ENCODE results near the gene ZBTB20. TPM values are rescaled to one million over a fixed set of nuclear protein-coding genes. Genes with fewer than 3 reads are reported as not detected.
"Not testable (repeated sequence)": the region's sequence is repeated elsewhere in the genome, so short reads cannot be mapped to it uniquely, and the experiment has no call there.

ZBTB20 gene
- total RNA-seq, 2 donors from 2014 or later: 5.7 to 17.7 TPM

GRCh38 chr3:114680299-114680698 is 466.8 kb downstream of the ZBTB20 start:
- H3K4me3 Mint-ChIP-seq: no peak overlapping the region

GRCh38 chr3:114679773-114680172 is 467.3 kb downstream of the ZBTB20 start:
- H3K27ac Mint-ChIP-seq; H3K9me3 Mint-ChIP-seq; H3K27me3 Mint-ChIP-seq; H3K36me3 Mint-ChIP-seq (ENCODE audit: low read depth); ATAC-seq (replicated peaks); H3K4me1 Mint-ChIP-seq; H3K4me3 Mint-ChIP-seq: not testable (repeated sequence)

More at GRCh38 chr3:114680299-114680698, 466.8 kb downstream of the ZBTB20 start:
- Mint-ChIP-seq H3K36me3 (ENCODE audit: low read depth) (no peaks in the 10 kb centered on the region), H3K27ac (no peak overlapping the region), H3K4me1 (no peaks in the 10 kb centered on the region), H3K27me3 (no peaks in the 10 kb centered on the region), H3K9me3 (no peaks in the 10 kb centered on the region)
- ATAC-seq (replicated peaks): no peak

- H3K27ac Mint-ChIP-seq: no peak overlapping the region
- no peaks in the 10 kb centered on the region for H3K36me3 Mint-ChIP-seq (ENCODE audit: low read depth)
- no peaks in the 10 kb centered on the region for H3K9me3 Mint-ChIP-seq
- H3K4me3 Mint-ChIP-seq: no peak overlapping the region
- no peak for ATAC-seq (replicated peaks)
- H3K4me1 Mint-ChIP-seq: no peaks in the 10 kb centered on the region
- H3K27me3 Mint-ChIP-seq: no peaks in the 10 kb centered on the region
Observed at GRCh38 chr3:114675104-114675503, 472.0 kb downstream of the ZBTB20 start.

GRCh38 chr3:114674036-114674435 is 473.1 kb downstream of the ZBTB20 start:
- no peaks in the 10 kb centered on the region for H3K27me3 Mint-ChIP-seq
- no peak overlapping the region for H3K4me3 Mint-ChIP-seq
- H3K4me1 Mint-ChIP-seq: no peaks in the 10 kb centered on the region
- H3K9me3 Mint-ChIP-seq: no peaks in the 10 kb centered on the region
- no peak for ATAC-seq (replicated peaks)
- no peak overlapping the region for H3K27ac Mint-ChIP-seq
- H3K36me3 Mint-ChIP-seq (ENCODE audit: low read depth): no peaks in the 10 kb centered on the region

- Mint-ChIP-seq H3K27ac (no peak overlapping the region), H3K36me3 (ENCODE audit: low read depth) (no peaks in the 10 kb centered on the region), H3K4me3 (no peak overlapping the region), H3K4me1 (no peaks in the 10 kb centered on the region), H3K27me3 (no peaks in the 10 kb centered on the region), H3K9me3 (no peaks in the 10 kb centered on the region)
- no peak for ATAC-seq (replicated peaks)
Observed at GRCh38 chr3:114673481-114673880, 473.6 kb downstream of the ZBTB20 start.

- Mint-ChIP-seq H3K4me1 (no peaks in the 10 kb centered on the region), H3K4me3 (no peak overlapping the region), H3K27me3 (no peaks in the 10 kb centered on the region), H3K36me3 (ENCODE audit: low read depth) (no peaks in the 10 kb centered on the region), H3K27ac (no peak overlapping the region), H3K9me3 (no peaks in the 10 kb centered on the region)
- ATAC-seq (replicated peaks): no peak
Observed at GRCh38 chr3:114672692-114673447, 474.2 kb downstream of the ZBTB20 start.

GRCh38 chr3:114671741-114672510 is 475.2 kb downstream of the ZBTB20 start:
- H3K27me3 Mint-ChIP-seq: no peaks in the 10 kb centered on the region
- H3K27ac Mint-ChIP-seq: no peak overlapping the region
- ATAC-seq (replicated peaks): no peak
- no peaks in the 10 kb centered on the region for H3K36me3 Mint-ChIP-seq (ENCODE audit: low read depth)
- H3K4me1 Mint-ChIP-seq: no peaks in the 10 kb centered on the region
- H3K4me3 Mint-ChIP-seq: no peak overlapping the region
- H3K9me3 Mint-ChIP-seq: no peaks in the 10 kb centered on the region

GRCh38 chr3:114669614-114670013 is 477.5 kb downstream of the ZBTB20 start:
- H3K36me3 Mint-ChIP-seq (ENCODE audit: low read depth): no peaks in the 10 kb centered on the region
- H3K4me1 Mint-ChIP-seq: no peaks in the 10 kb centered on the region
- ATAC-seq (replicated peaks): no peak

GRCh38 chr3:114668099-114668498 is 479.0 kb downstream of the ZBTB20 start:
- no peak overlapping the region for H3K4me3 Mint-ChIP-seq
- H3K4me1 Mint-ChIP-seq: no peaks in the 10 kb centered on the region
- ATAC-seq (replicated peaks): peak; percentile 37
- H3K36me3 Mint-ChIP-seq (ENCODE audit: low read depth): no peaks in the 10 kb centered on the region
- no peak overlapping the region for H3K27ac Mint-ChIP-seq
- H3K9me3 Mint-ChIP-seq: no peaks in the 10 kb centered on the region
- no peaks in the 10 kb centered on the region for H3K27me3 Mint-ChIP-seq

More at GRCh38 chr3:114669614-114670013, 477.5 kb downstream of the ZBTB20 start:
- Mint-ChIP-seq H3K4me3 (no peak overlapping the region), H3K27me3 (no peaks in the 10 kb centered on the region), H3K9me3 (no peaks in the 10 kb centered on the region), H3K27ac (no peak overlapping the region)

- Mint-ChIP-seq H3K36me3 (ENCODE audit: low read depth) (no peaks in the 10 kb centered on the region), H3K4me3 (no peak overlapping the region), H3K27me3 (no peaks in the 10 kb centered on the region), H3K27ac (no peak overlapping the region), H3K9me3 (no peaks in the 10 kb centered on the region), H3K4me1 (no peaks in the 10 kb centered on the region)
- ATAC-seq (replicated peaks): no peak
Observed at GRCh38 chr3:114666623-114667022, 480.5 kb downstream of the ZBTB20 start.

GRCh38 chr3:114664006-114664405 is 483.1 kb downstream of the ZBTB20 start:
- Mint-ChIP-seq H3K4me1 (no peaks in the 10 kb centered on the region), H3K27ac (no peak overlapping the region), H3K27me3 (no peaks in the 10 kb centered on the region), H3K4me3 (no peak overlapping the region), H3K36me3 (ENCODE audit: low read depth) (no peaks in the 10 kb centered on the region), H3K9me3 (no peaks in the 10 kb centered on the region)
- no peak for ATAC-seq (replicated peaks)

GRCh38 chr3:114660808-114661207 is 486.3 kb downstream of the ZBTB20 start:
- H3K4me3 Mint-ChIP-seq: no peak overlapping the region
- H3K27me3 Mint-ChIP-seq: no peaks in the 10 kb centered on the region
- H3K27ac Mint-ChIP-seq: no peak overlapping the region
- peaks cover 4% of the 10 kb centered on the region for H3K4me1 Mint-ChIP-seq
- no peak for ATAC-seq (replicated peaks)
- H3K36me3 Mint-ChIP-seq (ENCODE audit: low read depth): no peaks in the 10 kb centered on the region
- no peaks in the 10 kb centered on the region for H3K9me3 Mint-ChIP-seq

- no peak overlapping the region for H3K27ac Mint-ChIP-seq
- H3K4me3 Mint-ChIP-seq: no peak overlapping the region
- H3K36me3 Mint-ChIP-seq (ENCODE audit: low read depth): no peaks in the 10 kb centered on the region
- H3K4me1 Mint-ChIP-seq: peaks cover 4% of the 10 kb centered on the region
- H3K9me3 Mint-ChIP-seq: no peaks in the 10 kb centered on the region
- no peak for ATAC-seq (replicated peaks)
- H3K27me3 Mint-ChIP-seq: no peaks in the 10 kb centered on the region
Observed at GRCh38 chr3:114660124-114660523, 487.0 kb downstream of the ZBTB20 start.

GRCh38 chr3:114659109-114660061 is 487.7 kb downstream of the ZBTB20 start:
- Mint-ChIP-seq H3K27ac (no peak overlapping the region), H3K4me3 (no peak overlapping the region), H3K9me3 (no peaks in the 10 kb centered on the region), H3K36me3 (ENCODE audit: low read depth) (no peaks in the 10 kb centered on the region), H3K4me1 (peaks cover 4% of the 10 kb centered on the region), H3K27me3 (no peaks in the 10 kb centered on the region)
- no peak for ATAC-seq (replicated peaks)
